Eye (tissue), 1 donor: ENCODE measurements around the gene PDCD1.

Source experiments
- DNase-seq: peaks from one replicate; pipeline ENCODE4 v3.0.0-alpha.2; 2015

The PDCD1 gene

GRCh38 chr2:241895427-241895711, 36.7 kb upstream of the PDCD1 start:
- DNase-seq = no peak

GRCh38 chr2:241894681-241895426, 36.2 kb upstream of the PDCD1 start:
- DNase-seq = no peak

- DNase-seq = no peak
These were observed 35.5 kb upstream of the PDCD1 start for GRCh38 chr2:241894056-241894641.

GRCh38 chr2:241893265-241893664, 34.6 kb upstream of the PDCD1 start:
- DNase-seq = no peak

GRCh38 chr2:241892299-241893137, 33.8 kb upstream of the PDCD1 start:
- no peak for DNase-seq

GRCh38 chr2:241891988-241892298, 33.2 kb upstream of the PDCD1 start:
- no peak for DNase-seq

- DNase-seq = no peak
These were observed 32.8 kb upstream of the PDCD1 start for GRCh38 chr2:241891315-241891987.

- DNase-seq = no peak
These were observed 32.0 kb upstream of the PDCD1 start for GRCh38 chr2:241890524-241891235.

GRCh38 chr2:241888641-241889040, 29.9 kb upstream of the PDCD1 start:
- no peak for DNase-seq

- DNase-seq = no peak
These were observed 29.3 kb upstream of the PDCD1 start for GRCh38 chr2:241887806-241888522.

- no peak for DNase-seq
These were observed 28.2 kb upstream of the PDCD1 start for GRCh38 chr2:241886840-241887447.

GRCh38 chr2:241885946-241886643, 27.4 kb upstream of the PDCD1 start:
- no peak for DNase-seq

- peak; percentile 79 for DNase-seq
These were observed 26.7 kb upstream of the PDCD1 start for GRCh38 chr2:241885291-241885945.

GRCh38 chr2:241884951-241885290, 26.2 kb upstream of the PDCD1 start:
- DNase-seq = no peak

GRCh38 chr2:241882091-241882625, 23.5 kb upstream of the PDCD1 start:
- DNase-seq = no peak

GRCh38 chr2:241880311-241881073, 21.8 kb upstream of the PDCD1 start:
- DNase-seq = no peak

GRCh38 chr2:241879326-241879725, 20.6 kb upstream of the PDCD1 start:
- no peak for DNase-seq

- DNase-seq = peak; percentile 92
These were observed 19.6 kb upstream of the PDCD1 start for GRCh38 chr2:241877989-241878970.
